NOMO-1 treated with DMSO at 0.1 percent for 48 hours (cell line): ENCODE measurements around the gene STAT3.

Experiments used
- DNase-seq: peaks from one replicate; lab custom pipeline; 2025; ENCODE audit not compliant: unreplicated experiment; lab: John Stamatoyannopoulos, UW

STAT3 gene

GRCh38 chr17:42354956-42355843, 33.0 kb downstream of the STAT3 start:
- DNase-seq, result no peak

DNA sequence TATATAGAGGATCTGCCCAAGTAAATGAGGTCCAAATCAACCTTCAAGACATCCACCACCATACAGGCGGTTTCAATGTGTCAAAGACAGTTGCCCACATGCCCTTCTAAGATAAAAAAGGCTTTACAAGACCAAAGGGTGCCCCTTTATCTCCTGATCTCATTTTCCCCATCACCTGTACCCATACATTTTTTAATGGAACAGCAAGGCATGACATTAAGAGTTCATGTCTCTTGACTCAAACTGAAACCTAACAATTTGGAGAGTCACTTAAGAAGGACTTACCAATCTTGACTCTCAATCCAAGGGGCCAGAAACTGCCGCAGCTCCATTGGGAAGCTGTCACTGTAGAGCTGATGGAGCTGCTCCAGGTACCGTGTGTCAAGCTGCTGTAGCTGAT, 40.1 kb downstream of the STAT3 start:
- no peak for DNase-seq

DNA sequence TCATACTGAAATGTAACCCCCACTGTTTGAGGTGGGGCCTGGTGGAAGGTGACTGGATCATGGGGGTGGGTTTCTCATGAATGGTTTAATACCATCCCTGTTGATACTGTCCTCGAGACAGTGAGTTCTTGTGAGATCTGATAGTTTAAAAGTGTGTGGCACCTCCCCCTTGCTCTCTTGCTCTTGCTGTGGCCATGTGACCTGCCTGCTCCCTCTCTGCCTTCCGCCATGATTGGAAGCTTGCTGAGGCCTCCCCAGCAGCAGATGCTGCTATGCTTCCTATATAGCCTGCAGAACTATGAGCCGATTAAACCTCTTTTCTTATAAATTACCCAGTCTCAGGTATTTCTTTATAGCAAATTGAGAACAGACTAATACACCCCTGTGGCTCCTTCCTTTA, 40.6 kb downstream of the STAT3 start:
- DNase-seq, result no peak

DNA sequence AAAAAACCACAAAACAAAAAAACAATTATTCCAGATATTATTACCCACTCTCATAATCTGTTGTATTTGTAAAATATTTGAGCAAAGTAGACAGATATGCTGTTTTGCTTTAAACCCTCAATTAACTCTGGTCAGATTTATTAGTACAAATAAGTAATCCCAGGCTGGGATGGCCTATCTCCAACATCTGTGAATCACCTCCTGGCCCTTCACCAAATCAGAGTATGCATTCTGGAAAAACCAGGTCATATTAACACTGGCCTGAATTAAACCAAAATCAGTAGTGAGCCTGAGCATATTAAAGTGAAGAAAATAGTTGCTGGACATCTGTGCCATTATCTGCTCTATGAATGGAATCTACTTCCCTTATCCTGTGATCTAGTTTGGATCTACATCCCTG, 41.0 kb downstream of the STAT3 start:
- DNase-seq, result no peak

- DNase-seq, result no peak
Measured at GRCh38 chr17:42346481-42346880, 41.8 kb downstream of the STAT3 start.

GRCh38 chr17:42345396-42346073, 42.7 kb downstream of the STAT3 start:
- DNase-seq, result no peak

GRCh38 chr17:42342242-42343008, 45.8 kb downstream of the STAT3 start:
- DNase-seq, result peak; percentile 69

DNA sequence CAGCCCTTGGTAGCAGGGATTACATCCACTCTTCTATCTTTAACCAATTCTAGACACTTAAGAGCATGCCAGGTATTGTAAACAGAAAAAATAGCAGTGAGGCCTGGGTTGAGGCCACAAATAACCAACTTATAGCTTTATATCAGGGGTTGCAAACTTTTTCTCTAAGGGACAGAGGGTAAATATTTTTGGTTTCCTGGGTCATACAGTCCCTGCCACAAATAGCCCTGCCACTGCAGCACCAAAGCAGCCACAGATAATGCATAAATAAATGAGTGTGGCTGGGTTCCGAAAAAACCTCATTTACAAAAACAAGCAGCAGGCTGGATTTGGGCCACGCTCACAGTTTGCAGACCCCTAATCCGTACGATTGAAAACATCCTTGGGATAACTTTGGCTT, 46.7 kb downstream of the STAT3 start:
- DNase-seq, result no peak

DNA sequence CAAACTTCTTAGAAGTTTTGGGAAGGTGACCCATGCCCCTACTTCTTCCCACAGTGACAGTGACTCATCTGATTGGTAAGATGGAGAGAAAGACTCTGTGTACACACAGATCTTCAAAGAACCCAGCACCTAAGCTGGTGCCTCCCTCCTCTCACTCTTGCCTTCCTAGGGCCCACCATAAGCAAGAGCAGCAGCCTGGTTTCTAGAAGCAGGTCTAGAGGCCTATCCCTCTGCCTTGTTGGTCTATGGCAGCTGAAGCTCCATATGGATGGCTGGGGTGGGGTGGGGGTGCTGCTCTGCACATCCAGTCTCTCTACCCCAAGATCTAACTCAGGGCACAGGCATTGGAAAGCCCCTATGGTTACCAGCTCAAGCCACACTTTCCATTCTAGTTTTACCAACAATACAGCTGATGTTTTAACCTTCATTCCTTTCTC, 47.5 kb downstream of the STAT3 start:
- DNase-seq, result no peak

- DNase-seq, result no peak
Measured at GRCh38 chr17:42339221-42339620, 49.0 kb downstream of the STAT3 start.

- DNase-seq, result no peak
Measured at GRCh38 chr17:42338427-42338985, 49.7 kb downstream of the STAT3 start.

DNA sequence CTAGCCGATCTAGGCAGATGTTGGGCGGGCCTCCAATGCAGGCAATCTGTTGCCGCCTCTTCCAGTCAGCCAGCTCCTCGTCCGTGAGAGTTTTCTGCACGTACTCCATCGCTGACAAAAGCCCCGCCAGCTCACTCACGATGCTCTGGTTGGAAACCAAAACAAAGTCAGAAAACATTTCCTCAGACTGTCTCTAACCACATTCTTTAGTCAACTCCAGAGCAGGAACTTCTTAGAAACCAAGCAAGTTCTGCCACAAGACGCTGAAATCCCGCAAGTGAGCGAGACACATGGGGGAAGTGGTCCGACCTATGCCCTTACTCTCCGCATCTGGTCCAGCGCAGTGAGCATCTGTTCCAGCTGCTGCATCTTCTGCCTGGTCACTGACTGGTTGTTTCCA, 50.8 kb downstream of the STAT3 start:
- no peak for DNase-seq

DNA sequence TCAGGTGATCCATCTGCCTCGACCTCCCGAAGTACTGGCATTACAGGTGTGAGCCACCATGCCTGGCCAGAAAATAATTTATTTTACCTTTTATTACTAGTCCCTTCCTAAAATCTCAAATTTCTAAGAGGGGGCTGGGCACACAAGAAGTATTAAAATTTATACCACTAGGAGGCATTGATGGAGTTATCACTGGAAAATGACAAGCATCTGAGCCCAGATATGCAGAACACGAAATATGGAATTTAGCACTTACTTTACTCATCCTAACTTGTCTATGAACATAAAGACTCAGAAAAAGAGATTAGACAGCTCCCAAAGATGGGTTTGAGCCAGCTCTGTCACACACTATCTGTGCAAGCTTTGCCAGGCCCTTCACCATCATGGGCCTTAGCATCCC, 53.6 kb downstream of the STAT3 start:
- no peak for DNase-seq

GRCh38 chr17:42333053-42333452, 55.2 kb downstream of the STAT3 start:
- DNase-seq, result no peak

DNA sequence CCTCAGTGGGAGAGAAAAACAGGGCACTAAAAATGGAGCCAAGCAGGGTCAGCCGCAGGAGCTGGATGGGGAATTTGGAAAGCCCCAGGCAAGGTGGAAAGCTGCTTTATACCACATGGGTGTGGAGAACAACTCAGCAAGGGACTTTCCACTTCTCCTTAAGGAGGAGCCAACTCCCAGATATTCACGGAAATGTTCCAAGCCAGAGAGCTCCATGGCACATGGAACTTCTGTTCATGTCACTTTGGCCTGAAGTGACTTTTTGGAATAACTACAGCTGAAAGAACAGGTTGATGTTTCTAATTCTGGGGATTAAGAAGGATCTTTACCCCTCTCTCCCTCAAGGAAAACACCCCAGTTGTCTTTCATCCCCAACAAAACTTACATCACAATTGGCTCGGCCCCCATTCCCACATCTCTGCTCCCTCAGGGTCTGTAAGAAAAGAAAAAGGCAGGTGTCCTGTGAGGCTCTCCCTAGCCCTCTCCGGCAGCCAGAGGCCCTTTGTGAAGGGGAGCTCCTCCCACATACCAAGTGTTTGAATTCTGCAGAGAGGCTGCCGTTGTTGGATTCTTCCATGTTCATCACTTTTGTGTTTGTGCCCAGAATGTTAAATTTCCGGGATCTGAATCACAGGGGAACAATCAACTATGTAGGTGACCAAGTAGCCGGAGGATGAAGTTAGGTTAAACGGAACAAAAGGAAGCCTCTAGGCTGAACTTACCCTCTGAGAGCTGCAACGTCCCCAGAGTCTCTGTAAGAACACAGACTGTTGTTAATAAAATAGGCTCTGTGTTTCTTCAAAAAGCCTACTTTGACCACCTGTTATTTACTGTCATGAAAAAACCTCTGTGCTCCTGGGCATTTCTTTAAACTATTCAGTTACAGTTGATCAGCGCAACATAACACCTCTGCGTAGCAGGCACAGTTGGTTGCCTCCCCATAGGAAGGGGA, 58.9 kb downstream of the STAT3 start:
- DNase-seq, result no peak

DNA sequence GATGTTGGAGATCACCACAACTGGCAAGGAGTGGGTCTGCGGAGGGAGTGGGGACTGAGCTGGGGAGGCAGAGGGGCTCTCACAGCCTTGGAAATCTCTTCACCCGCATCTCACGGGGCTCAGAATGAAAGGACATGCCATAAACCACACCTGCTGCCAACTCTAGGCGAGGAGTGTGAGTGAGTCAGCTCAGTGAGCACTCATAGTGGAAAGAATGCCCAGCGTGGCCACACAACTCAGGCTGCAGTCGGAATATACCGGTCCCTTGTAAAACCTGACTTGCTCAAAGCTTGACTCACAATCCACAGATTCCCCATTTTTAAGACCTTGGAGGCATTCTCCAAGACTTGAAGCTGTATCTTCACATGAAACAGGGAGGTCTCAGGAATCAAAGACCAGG, 63.2 kb downstream of the STAT3 start:
- no peak for DNase-seq

GRCh38 chr17:42323268-42323773, 64.9 kb downstream of the STAT3 start:
- no peak for DNase-seq

GRCh38 chr17:42322382-42323267, 65.6 kb downstream of the STAT3 start:
- DNase-seq, result peak; percentile 88

DNA sequence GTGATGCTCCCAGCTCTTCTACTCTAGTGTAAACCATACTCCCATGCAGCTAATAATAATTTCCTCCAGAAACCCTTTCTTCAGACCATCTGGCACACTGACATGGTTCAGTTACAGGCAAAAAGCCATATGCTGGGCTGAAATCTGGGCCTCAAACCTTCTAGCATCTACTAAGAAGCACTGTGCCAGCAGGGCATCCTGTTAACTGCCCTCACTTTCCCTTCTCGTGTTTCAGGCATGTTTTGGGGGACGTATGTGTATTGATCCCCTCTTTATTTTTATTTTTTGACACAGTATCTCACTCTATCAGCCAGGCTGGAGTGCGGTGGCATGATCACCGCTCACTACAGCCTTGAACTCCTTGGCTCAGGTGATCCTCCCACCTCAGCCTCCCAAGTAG, 66.7 kb downstream of the STAT3 start:
- DNase-seq, result no peak
